HG02759 (cell line): ENCODE measurements around the gene NUDT21.

Source experiments
- ATAC-seq: cut with Tn5 transposase; IDR thresholded peaks from one replicate; pipeline ENCODE4 v1.9.1; 2021; ENCODE audit warnings: mild to moderate bottlenecking, moderate library complexity; ENCODE audit not compliant: unreplicated experiment

NUDT21 gene

DNA sequence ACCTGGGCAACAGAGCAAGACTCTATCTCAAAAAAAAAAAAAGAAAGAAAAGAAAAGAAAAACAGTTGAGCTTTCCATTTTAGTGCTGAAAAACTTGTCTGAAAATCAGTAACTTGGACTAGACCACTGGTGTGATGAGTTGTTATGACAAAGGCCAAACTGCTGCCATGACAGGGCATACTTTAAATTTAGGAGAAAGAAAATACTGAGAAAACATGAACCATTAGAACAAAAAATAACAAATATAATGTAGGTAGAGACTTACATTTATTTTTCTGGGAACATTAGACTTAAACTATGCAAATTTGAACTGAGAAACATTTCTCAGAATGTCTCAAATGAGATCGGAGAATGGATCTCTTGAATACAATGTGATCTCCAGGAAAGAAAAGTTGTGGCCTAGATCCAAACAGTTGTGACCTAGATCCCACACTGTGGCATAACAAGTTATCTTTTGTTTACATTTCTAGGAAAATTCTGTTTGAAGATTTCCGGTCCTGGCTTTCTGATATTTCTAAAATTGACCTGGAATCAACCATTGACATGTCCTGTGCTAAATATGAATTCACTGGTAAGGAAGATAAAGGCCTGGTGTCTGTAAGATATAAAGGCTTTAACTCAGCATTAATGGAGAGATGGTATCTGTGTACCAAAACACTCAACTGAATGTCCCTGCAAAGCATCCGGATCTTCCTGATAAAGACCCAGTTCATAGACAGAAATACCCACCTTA, 11.1 kb upstream of the NUDT21 start:
- no peak for ATAC-seq

DNA sequence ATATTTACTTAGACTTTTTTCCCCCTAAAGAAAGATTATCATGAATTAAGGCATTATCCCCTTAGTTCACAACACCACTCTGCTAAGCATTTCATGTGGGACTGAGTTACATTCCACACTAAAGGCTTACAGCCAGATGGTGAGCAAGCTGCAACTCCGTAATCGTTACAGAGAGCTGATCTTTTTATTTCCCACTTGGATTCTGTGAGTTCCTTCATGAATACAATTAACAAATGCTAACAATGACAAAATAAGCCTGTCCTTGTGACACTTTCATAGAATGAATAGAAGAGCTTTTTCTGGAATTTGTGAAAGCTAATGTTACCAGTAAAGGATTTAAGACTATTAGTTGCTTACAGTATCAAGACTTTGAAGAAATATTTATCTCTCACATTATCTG, 9.0 kb upstream of the NUDT21 start:
- no peak for ATAC-seq

DNA sequence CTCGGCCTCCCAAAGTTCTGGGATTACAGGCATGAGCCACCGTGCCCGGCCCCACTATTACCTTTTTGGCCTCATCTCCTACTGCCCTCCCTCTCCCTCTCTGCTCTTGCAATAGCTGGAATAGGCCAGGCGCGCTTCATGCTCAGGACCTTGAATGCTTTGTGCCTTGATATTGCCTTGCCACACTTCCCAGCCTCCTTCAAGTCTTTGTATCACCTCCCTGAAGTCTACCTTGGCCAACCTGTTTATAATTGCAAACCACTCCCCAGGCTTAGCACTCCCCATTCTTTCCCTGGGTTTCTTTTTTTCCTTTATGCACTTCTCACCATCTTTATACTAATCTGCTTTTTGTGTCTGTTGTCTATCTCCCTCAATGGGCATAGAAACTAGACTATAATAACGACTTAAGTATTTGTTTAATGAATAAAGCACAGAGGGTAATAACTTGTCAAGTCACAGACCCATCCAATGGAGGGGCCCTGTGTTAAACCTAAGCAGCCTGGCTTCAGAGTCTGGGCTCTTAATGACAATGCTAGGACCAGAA, 6.9 kb upstream of the NUDT21 start:
- no peak for ATAC-seq

DNA sequence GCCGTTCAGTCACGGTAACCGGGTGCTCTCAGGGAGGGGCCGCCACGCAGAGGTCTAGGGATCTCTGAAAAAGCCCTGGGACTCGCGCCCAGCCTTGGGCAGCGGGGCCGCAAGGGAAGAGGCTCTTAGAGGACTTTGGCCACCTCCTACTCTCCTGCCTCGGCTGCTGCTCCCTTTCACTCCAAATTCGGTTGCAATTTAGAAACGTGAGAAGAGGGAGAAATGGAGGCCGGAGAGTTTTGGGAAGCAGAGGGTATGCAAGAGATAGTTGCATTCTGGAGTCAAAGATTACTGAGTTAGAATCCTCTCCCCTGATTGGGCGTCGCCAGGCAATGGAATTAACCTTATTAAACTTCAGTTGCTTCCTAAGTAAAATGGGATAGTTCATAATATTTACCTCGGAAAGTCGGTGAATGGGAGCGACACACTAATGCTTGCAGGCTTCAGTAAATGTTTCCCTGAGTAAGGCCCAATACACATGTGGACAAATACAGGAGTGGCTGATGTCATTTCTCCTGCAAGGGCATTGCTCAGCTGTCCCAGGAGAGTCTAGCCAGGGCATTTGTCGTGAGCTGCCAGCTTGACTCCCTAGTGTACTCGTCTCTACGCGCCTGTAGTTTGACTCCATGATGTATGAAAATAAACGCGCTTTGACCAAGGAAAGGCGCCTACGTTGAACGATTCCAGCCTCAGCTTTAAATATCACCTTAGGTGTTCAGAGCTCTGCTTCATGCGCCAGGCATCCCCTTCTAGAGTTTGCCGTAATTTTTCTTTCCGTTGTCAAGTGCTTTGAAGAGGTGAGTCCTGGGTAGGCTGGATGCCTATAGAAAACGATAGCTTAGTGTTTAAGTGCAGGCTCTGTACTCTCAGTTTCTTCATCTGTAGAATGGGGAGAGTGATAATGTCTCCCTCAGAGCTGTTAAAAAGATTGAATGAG, 889 bp upstream of the NUDT21 start:
- ATAC-seq, result peak; percentile 43

DNA sequence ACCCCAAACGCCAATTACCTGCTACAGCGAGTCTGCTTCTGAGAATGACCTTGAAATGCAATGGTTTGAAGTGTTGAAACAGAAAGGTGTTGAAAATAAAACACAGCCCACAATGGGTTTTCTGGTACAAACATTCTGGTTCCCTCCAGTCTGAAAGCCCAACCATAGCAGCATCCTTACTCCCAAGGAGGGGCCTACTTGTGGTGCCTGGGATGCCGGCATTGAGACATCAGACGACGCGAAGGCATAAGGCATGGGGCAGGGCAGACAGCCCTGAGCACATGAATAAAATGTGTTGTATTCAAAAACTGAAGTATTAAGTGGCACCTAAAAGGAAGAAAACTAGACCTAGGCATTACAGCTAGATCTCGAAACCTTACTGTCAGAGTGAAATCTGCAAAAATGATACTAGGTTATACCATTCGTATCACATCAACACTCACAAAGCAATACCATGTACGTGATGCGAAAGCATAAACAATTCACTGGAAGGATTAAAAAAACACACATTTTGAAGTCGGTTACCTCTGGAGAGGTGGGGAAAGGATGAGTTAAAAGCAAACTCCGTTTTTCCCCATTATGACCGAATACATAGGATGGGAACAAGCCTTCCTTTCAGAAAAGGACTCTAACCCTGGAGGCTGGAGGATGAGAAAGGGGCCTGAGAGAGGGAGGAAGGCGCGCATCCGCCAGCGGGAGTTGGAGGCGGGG, 702 bp downstream of the NUDT21 start:
- peak; percentile 33 for ATAC-seq

DNA sequence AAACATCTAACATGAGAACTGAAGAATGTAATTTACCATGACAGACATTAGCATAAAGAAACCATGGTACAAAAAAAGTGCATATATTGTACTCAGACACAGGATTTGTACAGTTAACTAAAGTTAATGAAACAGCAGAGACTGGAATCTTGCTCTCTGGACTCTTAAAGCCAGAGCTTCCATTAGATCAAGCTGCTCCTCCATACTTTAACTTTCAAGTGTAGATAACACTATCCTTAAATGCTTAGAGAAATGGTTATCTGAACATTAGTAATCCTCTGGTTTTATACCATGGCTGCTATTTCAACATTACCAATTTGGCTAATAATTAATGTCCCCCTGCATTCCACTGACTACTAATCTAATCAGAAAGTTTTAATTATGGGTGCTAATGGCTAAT, 3.1 kb downstream of the NUDT21 start:
- no peak for ATAC-seq

DNA sequence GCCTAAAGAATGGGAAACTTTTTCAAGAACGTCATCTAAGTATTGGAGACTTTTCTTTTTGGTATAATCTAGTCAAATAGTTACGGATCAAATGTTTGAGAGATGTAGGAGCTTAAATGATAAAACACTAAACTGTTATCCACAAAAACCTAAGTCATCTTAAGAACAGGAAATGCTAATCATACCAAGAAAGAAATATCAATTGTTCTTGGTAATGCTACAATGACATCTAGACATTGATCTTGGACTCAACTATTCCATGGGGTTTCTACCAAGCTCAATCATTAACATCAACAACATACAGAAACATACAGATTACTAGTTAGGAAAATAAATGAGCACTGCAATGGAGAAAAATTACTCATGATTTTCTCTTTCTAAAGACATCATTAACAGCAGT, 3.8 kb downstream of the NUDT21 start:
- ATAC-seq, result no peak

DNA sequence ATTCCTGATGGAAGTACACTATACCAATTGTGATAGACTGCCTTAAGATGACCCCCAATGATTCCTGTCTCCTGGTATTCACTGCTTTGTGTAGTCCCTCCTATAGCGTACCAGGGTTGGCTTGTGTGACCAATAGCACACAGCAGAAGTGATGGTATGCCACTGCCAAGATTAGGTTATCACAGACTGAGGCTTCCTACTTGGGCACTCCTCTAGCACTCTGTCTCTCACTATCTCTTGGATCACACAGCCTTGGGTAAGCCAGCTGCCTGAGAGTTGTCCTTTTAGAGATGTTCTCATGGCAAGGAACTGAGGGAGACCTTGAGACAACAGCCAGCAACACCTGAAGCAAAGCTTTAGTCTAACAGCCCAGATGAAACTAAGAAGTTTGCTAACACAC, 13.1 kb downstream of the NUDT21 start:
- ATAC-seq, result no peak

DNA sequence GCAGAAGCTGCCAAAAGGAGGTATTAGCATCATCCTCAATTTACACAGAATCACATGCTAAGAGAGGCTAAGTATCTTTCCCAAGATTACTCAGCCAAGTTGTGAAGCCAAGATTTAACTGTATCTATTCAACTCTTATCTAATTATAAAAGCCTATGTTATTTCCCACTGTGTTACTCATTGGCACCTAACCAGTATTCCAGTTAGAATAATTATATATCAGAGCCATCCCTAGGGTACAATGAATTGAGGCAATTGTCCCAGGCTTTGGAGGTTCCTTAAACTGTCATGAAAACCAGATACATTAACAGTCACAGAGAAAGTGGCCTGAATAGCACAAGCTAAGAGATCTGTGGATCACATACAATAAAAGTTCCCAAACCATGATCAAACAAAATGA, 14.9 kb downstream of the NUDT21 start:
- no peak for ATAC-seq

DNA sequence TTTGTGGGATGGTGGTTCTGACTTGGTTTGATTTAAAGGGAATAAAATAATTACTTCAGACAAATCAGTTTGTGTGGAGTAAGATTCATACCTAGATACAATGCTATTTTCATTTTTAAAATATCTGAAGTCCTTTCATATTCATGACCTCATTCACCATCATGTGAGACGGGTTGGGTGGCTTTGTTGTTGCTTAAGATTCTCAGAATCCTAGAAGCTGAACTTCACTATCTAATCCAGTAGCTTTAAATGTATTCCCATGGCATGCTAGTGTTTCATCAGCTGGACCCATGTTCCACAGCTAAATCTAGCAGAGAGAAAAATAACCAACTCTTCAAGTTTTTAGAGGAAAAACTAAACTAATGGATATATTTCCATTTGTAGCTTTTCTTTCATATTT, 23.0 kb downstream of the NUDT21 start:
- ATAC-seq, result no peak

DNA sequence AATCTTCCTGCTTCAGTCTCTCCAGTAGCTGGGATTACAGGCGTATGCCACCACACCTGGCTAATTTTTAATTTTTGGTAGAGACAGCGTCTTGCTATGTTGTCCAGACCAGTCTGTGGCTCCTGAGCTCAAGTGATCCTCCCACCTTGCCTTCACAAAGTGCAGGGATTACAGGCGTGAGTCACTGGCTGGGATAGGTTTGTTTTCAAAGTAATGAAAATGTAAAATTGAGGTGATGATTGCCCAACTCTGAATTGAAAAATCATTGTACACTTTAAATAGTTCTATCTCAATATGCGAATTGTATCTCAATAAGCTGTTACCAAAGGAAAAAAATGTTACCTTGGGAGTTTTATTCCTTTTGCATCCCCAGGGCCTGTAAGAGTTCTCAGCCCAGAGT, 24.5 kb downstream of the NUDT21 start:
- ATAC-seq, result no peak

DNA sequence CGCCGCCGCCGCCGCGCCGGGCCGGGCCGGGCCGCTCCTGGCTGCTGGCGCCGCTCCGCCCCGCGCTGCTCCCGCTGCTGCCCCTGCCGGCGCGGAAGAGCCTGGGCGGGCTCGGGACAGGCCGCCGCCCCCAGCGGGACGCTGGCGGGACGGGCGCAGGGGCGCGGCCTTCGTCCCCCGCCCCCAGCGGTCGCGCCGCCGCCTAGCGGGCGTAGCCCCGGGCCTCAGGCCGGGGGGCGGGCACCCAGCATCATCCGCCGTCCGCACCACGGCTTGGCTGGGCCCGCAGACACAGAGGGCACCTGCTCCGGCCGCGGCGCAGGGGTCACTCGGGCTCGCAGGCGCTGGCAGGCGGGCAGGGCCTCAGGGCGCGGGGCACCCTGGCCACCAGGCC, 25.7 kb downstream of the NUDT21 start, which contains the start of gene AMFR:
Gene AMFR, minus strand, starts transcription at position 107 of the 394 bp plus-strand sequence. CDS start 218 bp downstream, outside the sequence.
- ATAC-seq, result peak; percentile 84

DNA sequence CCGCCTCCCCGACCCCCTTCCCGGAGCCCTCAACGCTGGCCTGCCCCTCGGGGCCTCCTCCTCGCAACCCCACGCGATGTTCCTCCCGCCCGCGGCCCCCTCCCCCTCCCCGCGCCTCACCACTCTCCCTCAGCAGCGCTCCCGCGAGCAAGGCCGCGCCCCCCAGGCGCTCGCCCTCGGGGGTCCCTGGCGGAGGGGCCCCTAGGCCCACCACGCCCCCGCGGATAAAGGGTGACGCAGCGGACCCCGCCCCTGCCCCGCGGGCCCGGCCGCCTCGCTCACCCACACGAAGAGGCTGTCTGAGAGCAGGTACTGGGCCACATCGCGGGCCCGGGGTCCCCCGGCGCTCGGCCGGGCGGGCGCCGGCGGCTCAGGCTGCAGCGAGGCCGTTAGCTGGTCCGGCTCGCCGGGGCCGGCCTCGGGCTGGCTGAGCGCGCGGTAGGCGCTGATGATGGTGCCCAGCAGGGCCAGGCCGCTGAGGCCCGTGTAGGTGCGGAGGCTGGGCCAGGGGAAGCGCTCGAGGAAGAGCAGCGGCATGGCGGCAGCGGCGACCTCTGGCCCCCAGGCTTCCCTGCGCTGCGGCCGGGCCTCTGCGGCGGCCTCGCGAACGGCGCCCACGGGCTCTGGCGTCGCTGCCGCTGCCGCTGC, 26.2 kb downstream of the NUDT21 start:
- peak; percentile 43 for ATAC-seq

DNA sequence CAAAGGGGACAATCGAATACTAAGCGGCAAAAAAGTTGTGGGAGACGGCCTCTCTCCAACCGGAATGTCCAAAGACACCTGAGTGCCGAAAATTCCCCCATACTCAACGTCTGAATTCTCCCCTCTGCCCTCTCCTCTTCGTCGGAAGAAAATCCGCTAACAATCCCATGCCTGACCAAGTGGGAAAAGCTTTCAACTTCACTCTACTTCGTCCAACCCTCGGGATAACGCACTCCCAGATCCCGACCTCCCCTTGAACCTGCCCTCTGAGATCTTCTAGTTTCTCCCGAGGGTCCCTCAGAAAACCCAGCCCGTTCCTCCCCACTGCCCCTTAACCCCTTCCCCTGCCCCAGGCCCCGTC, 26.7 kb downstream of the NUDT21 start:
- no peak for ATAC-seq

DNA sequence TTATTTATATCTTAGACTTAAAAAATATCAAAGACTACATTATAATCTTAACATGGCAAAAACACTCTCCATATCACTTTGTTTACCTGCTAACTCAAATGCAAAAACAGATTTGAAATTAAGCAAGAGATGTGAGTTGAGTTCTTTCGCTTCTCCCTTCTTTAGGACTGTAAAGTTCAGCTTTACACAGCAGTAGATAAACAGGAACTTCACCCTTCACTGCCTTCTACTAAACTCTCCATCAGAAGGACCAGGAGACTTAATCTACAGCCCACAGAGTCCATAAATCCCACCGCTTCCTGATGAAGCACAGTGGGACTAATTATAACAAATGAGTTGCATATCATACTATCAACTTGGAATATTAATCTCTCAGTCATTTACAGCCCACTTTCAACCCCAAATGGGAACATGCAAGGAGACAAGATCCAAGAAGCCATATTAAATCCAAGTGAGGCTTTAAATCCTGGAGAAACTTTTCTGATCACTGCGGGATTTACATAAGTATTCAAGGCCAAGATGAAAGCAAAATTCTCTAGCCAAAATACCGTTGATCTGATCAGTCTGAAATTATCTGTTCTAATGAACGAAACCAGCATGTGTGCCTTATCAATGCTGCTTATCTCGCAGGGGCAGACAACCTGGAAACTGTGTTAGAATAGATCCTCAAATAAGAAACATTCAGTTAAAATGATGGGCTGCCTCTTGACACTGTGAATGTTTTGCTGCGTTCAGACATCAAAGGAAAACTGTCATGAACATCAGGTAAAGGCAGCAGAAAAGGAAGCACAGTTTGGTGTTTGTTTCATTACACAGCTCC, 27.3 kb downstream of the NUDT21 start:
- no peak for ATAC-seq

DNA sequence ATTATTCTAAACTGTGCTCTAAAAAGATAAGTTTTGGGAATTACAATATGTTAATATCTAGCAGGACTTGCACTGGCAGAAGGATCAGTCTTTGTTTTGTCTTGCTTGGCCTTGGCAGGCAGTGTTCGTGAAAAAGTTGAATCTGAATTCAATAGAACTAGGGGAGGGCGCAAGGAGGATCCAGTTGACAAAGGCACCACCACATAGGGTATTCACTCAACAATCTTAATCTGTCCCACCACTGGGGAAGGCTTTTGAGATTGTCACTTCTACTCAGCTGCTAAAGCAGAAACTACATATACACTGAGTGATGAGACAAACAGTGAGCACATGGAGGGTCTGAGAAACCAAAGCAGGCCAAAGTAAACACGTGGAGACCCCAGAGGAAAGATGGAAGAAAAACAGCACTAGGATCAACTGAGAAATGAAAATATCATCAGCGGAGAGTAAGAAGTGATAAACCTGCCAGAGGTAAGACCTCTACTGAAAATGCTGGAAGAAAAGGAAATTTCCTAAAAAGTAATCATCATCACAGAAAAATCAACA, 28.2 kb downstream of the NUDT21 start:
- ATAC-seq, result no peak

DNA sequence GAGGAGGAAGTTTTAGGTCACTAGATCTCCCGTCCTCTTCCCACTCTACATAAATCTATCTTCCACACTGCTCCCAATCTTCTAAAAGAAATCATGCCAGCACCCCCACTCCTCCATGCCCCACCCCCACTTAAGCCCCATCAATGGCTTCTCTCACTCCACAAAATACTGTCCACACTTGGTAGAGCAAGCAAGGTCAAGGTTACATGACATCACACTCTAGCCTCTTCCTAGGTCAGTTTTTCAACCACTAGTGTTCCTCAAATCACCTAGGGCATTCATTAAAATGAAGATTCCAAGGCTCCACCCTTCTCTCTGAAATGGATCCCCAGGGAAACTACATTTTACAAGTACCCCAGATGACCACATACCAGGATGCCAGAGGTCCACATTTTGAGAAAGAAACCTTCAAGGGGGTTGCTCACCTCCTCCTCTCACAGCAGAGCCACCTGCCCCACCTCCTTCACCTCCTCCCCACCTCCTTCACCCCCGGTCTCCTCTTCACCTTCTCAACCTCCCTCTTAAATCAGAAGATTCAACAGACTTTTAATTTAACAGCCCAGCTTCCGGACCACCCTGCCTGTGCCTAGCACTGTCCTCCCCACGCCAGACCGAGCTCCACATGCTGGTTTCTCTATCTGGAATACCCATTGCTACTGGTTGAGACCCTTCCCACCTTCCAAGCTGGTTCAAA, 29.0 kb downstream of the NUDT21 start:
- ATAC-seq, result no peak

DNA sequence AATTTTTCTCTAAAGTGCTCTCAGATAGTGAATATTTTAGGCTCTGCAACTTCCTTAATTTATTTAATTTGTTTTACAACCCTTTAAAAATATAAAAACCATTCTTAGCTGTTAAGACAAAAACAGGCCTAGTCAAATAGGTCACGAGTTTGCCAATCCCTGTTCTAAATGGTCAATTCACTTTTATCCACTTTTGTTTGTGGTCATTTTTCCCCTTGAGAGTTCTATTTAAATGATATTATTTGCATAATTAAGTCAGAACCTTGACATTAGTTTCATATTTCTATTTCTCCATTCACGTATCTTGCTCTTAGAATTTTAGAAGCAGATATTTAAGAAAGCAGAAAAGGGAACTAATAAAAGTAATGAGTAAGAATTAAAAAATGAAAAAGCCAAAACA, 29.8 kb downstream of the NUDT21 start:
- ATAC-seq, result no peak

DNA sequence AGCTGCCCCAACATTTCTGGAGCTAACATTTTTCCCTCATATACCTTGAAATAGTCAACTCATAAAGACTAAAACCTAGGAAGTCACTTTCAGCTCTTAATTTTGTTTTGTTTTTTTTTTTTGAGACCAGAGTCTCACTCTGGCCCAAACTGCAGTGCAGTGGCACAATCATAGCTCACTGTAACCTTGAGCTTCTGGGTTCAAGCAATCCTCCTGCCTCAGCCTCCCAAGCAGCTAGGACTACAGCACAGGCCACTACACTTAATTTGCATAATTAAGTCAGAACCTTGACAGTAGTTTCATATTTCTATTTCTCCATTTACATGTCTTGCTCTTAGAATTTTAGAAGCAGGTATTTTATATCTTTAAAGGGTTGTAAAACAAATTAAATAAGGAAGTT, 30.5 kb downstream of the NUDT21 start:
- no peak for ATAC-seq
